GM23248 (cell line): Measurements from ENCODE around the gene MALT1. TPM values are rescaled to one million over a fixed set of nuclear protein-coding genes. Genes with fewer than 3 reads are reported as not detected.
A peak's percentile ranks its signal among the peaks of the same experiment; 100 is the strongest.

Experiments used
- DNase-seq: peaks from one replicate; pipeline ENCODE4 v3.0.0-alpha.2; 2015
- H2AFZ ChIP-seq: fragments of 200-600 bp; sonication (generic); 2 replicates; pipeline ENCODE4 v1.6.1; 2016; ENCODE audit warnings: antibody characterized with exemption
- H3F3A ChIP-seq: fragments of 200-600 bp; sonication (generic); 2 replicates; pipeline ENCODE4 v1.6.1; 2016; ENCODE audit warnings: mild to moderate bottlenecking, antibody characterized with exemption, mixed run types; ENCODE audit not compliant: insufficient read depth
- H3K27ac ChIP-seq: fragments of 200-600 bp; sonication (generic); 2 replicates; pipeline ENCODE4 v1.5.1; 2016; ENCODE audit warnings: mild to moderate bottlenecking
- H3K27me3 ChIP-seq: fragments of 200-600 bp; sonication (generic); replicated peaks from 2 replicates; pipeline ENCODE4 v1.6.1; 2016; ENCODE audit warnings: mild to moderate bottlenecking; ENCODE audit not compliant: insufficient read depth
- H3K36me3 ChIP-seq: fragments of 200-600 bp; sonication (generic); 2 replicates; pipeline ENCODE4 v1.6.1; 2016; ENCODE audit warnings: low read depth, mild to moderate bottlenecking
- H3K4me1 ChIP-seq: fragments of 200-600 bp; sonication (generic); 2 replicates; pipeline ENCODE4 v1.6.1; 2016; ENCODE audit warnings: mild to moderate bottlenecking; ENCODE audit not compliant: insufficient read depth
- H3K4me2 ChIP-seq: fragments of 200-600 bp; sonication (generic); one replicate; pipeline ENCODE4 v1.6.1; 2016; ENCODE audit warnings: mild to moderate bottlenecking; ENCODE audit not compliant: unreplicated experiment
- H3K4me3 ChIP-seq: fragments of 200-600 bp; sonication (generic); 2 replicates; pipeline ENCODE4 v1.5.1; 2016; ENCODE audit warnings: mild to moderate bottlenecking
- H3K79me2 ChIP-seq: fragments of 200-600 bp; sonication (generic); 2 replicates; pipeline ENCODE4 v1.6.1; 2016; ENCODE audit warnings: mild to moderate bottlenecking; ENCODE audit not compliant: insufficient read depth
- H3K9ac ChIP-seq: fragments of 200-600 bp; sonication (generic); 2 replicates; pipeline ENCODE4 v1.6.1; 2016; ENCODE audit warnings: mild to moderate bottlenecking
- H3K9me2 ChIP-seq: fragments of 200-600 bp; sonication (generic); 2 replicates; pipeline ENCODE4 v1.6.1; 2016; ENCODE audit warnings: mixed run types, mild to moderate bottlenecking, moderate library complexity; ENCODE audit not compliant: insufficient read depth
- H3K9me3 ChIP-seq: fragments of 200-600 bp; sonication (generic); one replicate; pipeline ENCODE4 v1.6.1; 2017; ENCODE audit warnings: low read depth
- H4K20me1 ChIP-seq: fragments of 200-600 bp; sonication (generic); 2 replicates; pipeline ENCODE4 v1.6.0; 2016; ENCODE audit not compliant: insufficient read depth
- EZH2 ChIP-seq: fragments of 200-600 bp; sonication (generic); IDR thresholded peaks from 2 replicates; pipeline ENCODE4 v1.6.1; 2018; ENCODE audit warnings: antibody characterized with exemption, mild to moderate bottlenecking; ENCODE audit not compliant: insufficient read depth, poor library complexity, severe bottlenecking
- EZH2phosphoT487 ChIP-seq: fragments of 200-600 bp; sonication (generic); IDR thresholded peaks from 2 replicates; pipeline ENCODE4 v1.6.1; 2018; ENCODE audit warnings: antibody characterized with exemption, moderate library complexity, mild to moderate bottlenecking, low read depth; ENCODE audit not compliant: insufficient read depth
- WGBS, 2 experiments: methylation state at CpG; one replicate each; pipeline ENCODE4 v1.1.6; 2015 to 2017; ENCODE audit warnings: low lambda C conversion rate in 2 of 2, low coverage in 1 of 2; ENCODE audit errors: missing lambda C conversion rate in 2 of 2; 5-methylcytosine and 5-hydroxymethylcytosine counted together
- in situ Hi-C: fragments of 300-500 bp; cut with MboI; formaldehyde crosslinking; loops from 2 replicates; pipeline ENCODE4 v1.15.0; 2020
- polyA plus RNA-seq: library from polyadenylated mRNA; unstranded; fragments of >200 nt; fragmentation: Nextera tagmentation; extraction: Ambion mirVana; gene quantifications from 2 replicates; pipeline ENCODE4 v1.2.1, GENCODE V29; 2016
- total RNA-seq: library from RNA; depleted of rRNA; stranded (reverse); fragments of >200 nt; shearing (Covaris generic); gene quantifications from 2 replicates; pipeline ENCODE4 v1.2.3, GENCODE V29; 2014

MALT1 gene
- total and polyA plus RNA-seq, 2 experiments from 2014 or later = 12.6 to 42.5 TPM

GRCh38 chr18:58674863-58675472 is 3.7 kb downstream of the MALT1 start:
- 0 out of 2 replicates have a peak, but pooled peaks cover 12% of the 10 kb centered on the region for H4K20me1 ChIP-seq
- TF ChIP-seq EZH2 = no peak
- no peak for TF ChIP-seq EZH2phosphoT487
- H3K4me3 ChIP-seq = no peak overlapping the region
- H3K4me2 ChIP-seq = peak overlapping the region; percentile 24
- H3K79me2 ChIP-seq = peaks cover 82% of the 10 kb centered on the region
- H2AFZ ChIP-seq = no peak overlapping the region
- in situ Hi-C loops = no loop called here
- 51 to 55% methylated on average over 3 of the region's 3 CpGs for WGBS, 2 experiments
- no peak overlapping the region for H3K9ac ChIP-seq
- H3K9me2 ChIP-seq = no peaks in the 10 kb centered on the region
- peaks cover 19% of the 10 kb centered on the region; the same call in 1 of the 2 replicates for H3F3A ChIP-seq
- no peaks in the 10 kb centered on the region for H3K27me3 ChIP-seq
- H3K9me3 ChIP-seq = no peaks in the 10 kb centered on the region
- peak; percentile 46 for DNase-seq
- peaks cover 38% of the 10 kb centered on the region for H3K4me1 ChIP-seq
- no peak overlapping the region for H3K27ac ChIP-seq
- no peaks in the 10 kb centered on the region for H3K36me3 ChIP-seq

- H3K9ac ChIP-seq = no peak overlapping the region
- peaks cover 29% of the 10 kb centered on the region for H3K4me1 ChIP-seq
- WGBS, 2 experiments = 100% methylated on average over 1 of the region's 1 CpG
- TF ChIP-seq EZH2 (no peak), EZH2phosphoT487 (no peak)
- peaks cover 94% of the 10 kb centered on the region for H3K79me2 ChIP-seq
- no peak for DNase-seq
- H3K4me3 ChIP-seq = no peak overlapping the region
- H3K27ac ChIP-seq = no peak overlapping the region
- no peak overlapping the region for H2AFZ ChIP-seq
- H4K20me1 ChIP-seq = 0 out of 2 replicates have a peak, but pooled peaks cover 12% of the 10 kb centered on the region
- in situ Hi-C loops = no loop called here
- no peaks in the 10 kb centered on the region for H3K9me3 ChIP-seq
- H3F3A ChIP-seq = peaks cover 10% of the 10 kb centered on the region; the same call in 1 of the 2 replicates
- H3K4me2 ChIP-seq = no peak overlapping the region
- H3K27me3 ChIP-seq = no peaks in the 10 kb centered on the region
- no peaks in the 10 kb centered on the region for H3K9me2 ChIP-seq
- H3K36me3 ChIP-seq = no peaks in the 10 kb centered on the region
These were observed 5.0 kb downstream of the MALT1 start for GRCh38 chr18:58676270-58676669.

GRCh38 chr18:58682429-58683069 is 11.3 kb downstream of the MALT1 start:
- 55 to 59% methylated on average over 5 of the region's 5 CpGs for WGBS, 2 experiments
- no peak overlapping the region for H2AFZ ChIP-seq
- peak; percentile 67 for DNase-seq
- peaks cover 12% of the 10 kb centered on the region; the same call in 1 of the 2 replicates for H3K4me1 ChIP-seq
- no peak overlapping the region for H3K27ac ChIP-seq
- no peaks in the 10 kb centered on the region for H3K9me3 ChIP-seq
- no peaks in the 10 kb centered on the region for H3K27me3 ChIP-seq
- in situ Hi-C loops = no loop called here
- peaks cover 48% of the 10 kb centered on the region for H3K36me3 ChIP-seq
- H3K4me2 ChIP-seq = no peak overlapping the region
- H3K4me3 ChIP-seq = no peak overlapping the region
- peaks cover 95% of the 10 kb centered on the region for H3K79me2 ChIP-seq
- TF ChIP-seq EZH2 (no peak), EZH2phosphoT487 (no peak)
- H3K9ac ChIP-seq = no peak overlapping the region
- 0 out of 2 replicates have a peak, but pooled peaks cover 9% of the 10 kb centered on the region for H4K20me1 ChIP-seq
- H3K9me2 ChIP-seq = no peaks in the 10 kb centered on the region
- 0 out of 2 replicates have a peak, but pooled peaks cover 7% of the 10 kb centered on the region for H3F3A ChIP-seq

GRCh38 chr18:58687871-58688308 is 16.6 kb downstream of the MALT1 start:
- H3K36me3 ChIP-seq = peaks cover 34% of the 10 kb centered on the region
- no peaks in the 10 kb centered on the region for H4K20me1 ChIP-seq
- WGBS, 2 experiments = 97 to 99% methylated on average over 6 of the region's 6 CpGs

More at GRCh38 chr18:58687871-58688308, 16.6 kb downstream of the MALT1 start:
- DNase-seq = no peak
- 0 out of 2 replicates have a peak, but pooled peaks cover 3% of the 10 kb centered on the region for H3F3A ChIP-seq
- in situ Hi-C loops = no loop called here
- H3K4me3 ChIP-seq = no peak overlapping the region
- no peak overlapping the region for H3K4me2 ChIP-seq
- H3K27ac ChIP-seq = no peak overlapping the region
- H3K9me3 ChIP-seq = no peaks in the 10 kb centered on the region
- H3K9ac ChIP-seq = no peak overlapping the region
- no peaks in the 10 kb centered on the region for H3K9me2 ChIP-seq
- peaks cover 6% of the 10 kb centered on the region; the same call in 1 of the 2 replicates for H3K4me1 ChIP-seq
- no peak for TF ChIP-seq EZH2
- no peak for TF ChIP-seq EZH2phosphoT487
- H3K27me3 ChIP-seq = no peaks in the 10 kb centered on the region
- peaks cover 96% of the 10 kb centered on the region for H3K79me2 ChIP-seq
- H2AFZ ChIP-seq = no peak overlapping the region
